Ecto neural progenitor cell (in vitro differentiated cells): Measurements from ENCODE around the gene ZFAND3.
"Not testable (repeated sequence)": the region's sequence is repeated elsewhere in the genome, so short reads cannot be mapped to it uniquely, and the experiment has no call there.

Experiments
- DNase-seq: peaks from one replicate; pipeline ENCODE4 v3.0.0-alpha.2; 2018; ENCODE audit warnings: low spot score

The ZFAND3 gene

DNA sequence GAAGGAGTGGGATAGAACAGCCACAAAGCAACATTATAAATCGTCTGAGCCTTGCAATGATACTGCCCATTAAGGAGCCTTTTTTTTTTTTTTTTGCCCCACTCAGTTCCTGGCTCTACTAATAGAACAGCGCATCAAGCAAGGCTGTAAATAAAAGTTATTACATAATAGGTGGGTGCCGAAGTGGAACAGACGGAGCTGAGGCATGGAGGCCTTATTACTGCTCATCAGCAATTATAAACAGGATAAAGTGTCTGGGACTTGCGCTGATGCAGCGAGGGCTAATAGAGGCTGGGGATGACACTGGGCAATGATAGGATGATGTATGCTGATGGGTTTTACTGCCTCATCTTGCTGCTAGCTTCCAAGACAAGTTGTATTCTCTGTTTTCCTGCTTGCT lies 272.1 kb downstream of the ZFAND3 start:
- no peak for DNase-seq

DNA sequence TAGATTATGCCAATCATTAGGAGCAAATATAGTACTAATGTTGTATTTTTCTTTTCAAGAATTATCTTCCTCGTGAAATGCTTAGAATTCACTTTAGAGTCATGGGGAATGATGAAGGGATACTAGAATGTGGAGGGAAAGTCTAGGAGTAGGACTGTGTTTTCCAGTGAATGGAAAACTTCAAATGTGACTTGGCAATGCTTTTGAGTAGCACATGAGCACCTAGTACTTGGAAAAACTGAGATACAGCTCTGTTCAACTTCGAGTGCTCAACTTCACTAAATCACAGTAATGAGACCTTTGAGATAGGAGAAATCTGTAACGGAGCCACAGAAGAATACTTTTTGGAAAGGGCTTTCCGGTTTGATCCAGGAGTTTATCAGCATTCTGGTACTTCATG lies 272.9 kb downstream of the ZFAND3 start:
- no peak for DNase-seq

DNA sequence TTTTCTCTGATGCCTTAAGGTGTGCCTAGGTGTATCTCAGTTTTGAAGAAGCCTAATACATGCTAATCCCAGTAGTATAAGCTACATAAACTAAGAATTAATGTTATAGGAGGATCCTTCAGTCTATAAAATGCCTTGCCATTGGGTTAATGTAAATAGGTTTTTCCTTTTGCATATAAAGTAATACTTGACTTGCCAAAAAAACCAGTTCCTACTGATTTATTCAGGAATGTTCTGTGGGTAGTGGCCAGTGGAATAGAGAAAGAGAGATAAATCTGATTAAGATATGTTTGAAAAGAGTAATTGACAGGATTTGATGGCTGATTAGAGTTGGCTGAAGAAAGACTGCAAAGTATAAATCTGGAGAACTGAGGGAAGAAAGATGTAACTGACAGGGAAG lies 273.4 kb downstream of the ZFAND3 start:
- no peak for DNase-seq

DNA sequence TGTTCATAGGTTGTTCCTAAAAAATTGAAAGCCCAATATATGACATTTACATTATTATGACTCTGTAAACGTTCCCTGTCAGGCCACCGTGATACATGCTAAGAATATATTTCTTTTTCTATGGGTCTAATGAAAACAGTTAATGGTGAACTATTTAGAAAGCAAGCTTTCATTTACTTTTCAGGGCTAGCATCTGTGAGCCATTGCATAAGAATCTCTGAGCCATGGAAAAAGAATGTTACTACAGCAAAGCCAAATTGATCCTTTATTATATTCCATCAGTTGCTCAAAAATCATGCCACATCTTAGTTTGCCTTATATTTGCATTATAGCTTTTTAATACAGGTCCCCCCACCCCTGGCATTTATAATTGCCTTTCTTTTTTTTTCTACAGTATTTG lies 275.5 kb downstream of the ZFAND3 start:
- DNase-seq, result no peak

DNA sequence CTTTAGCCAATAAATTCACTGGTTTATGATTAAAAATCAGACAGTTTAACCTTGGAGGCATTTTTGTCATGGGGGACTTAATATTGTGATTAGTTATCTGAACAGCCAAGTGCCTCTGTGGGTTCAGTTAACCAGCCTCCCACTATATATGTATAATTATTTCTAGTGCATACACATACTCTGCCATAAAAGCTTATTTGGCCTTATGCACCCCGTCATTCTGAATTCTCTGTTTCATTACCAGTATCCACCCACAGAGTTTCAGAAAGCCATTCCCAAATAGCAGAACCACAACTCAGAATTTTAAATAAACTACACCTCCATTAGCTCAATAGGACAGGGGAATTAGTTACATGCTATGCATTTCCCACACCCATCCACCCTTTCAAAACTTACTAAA lies 279.7 kb downstream of the ZFAND3 start:
- no peak for DNase-seq

DNA sequence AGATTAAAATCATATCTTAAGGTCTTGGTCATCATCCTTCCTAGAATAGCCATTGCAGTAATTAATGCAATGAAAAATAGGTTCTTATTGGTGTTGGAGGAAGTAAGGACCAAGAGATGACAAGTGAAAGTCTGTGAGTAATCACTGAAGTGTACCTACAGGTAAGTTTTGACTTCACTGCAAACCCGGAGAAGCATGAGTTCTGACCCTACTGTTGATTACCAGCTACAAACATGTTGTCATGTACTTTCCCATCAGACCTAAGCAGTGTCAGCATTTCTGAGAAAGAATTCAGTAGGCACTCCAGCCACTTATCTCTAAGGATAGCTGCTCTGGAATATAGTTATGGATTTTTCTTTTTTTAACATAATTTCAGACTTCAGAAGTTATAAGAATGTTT lies 280.9 kb downstream of the ZFAND3 start:
- DNase-seq, result no peak

DNA sequence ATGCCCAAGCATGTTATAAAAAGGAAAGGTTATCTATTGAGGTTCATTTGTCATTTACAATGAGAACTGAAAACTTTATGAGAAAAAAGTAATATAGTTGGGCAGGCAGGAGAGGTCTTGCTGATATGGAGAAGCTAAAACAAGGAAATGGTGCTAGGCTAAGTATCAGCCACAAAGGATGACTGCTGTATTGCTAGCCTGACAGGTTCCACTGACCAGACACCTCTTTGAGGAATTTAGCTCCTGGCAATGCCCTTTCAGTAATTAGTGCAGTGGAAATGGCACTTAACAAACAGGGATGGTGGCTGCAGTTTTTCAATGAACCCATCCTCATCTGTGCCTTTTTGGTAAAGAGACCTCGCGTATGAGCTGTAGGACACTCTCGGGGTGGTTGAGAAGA lies 284.4 kb downstream of the ZFAND3 start:
- no peak for DNase-seq

DNA sequence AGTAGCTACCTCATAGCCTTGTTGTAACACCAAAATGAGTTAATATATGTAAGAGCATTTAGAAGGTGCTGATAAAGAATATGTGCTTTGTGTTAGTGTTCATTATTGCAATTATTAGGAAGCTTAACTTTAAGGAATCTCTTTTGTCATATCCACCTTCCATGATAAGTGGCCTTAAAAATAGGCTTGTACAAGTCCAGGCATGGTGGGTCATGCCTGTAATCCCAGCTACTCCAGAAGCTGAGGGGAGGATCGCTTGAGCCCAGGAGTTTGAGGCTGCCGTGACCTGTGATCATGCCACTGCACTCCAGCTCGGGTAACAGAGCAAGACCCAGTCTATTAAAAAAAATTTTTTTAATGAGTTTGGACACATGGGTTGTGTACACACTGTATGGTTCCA lies 285.5 kb downstream of the ZFAND3 start:
- no peak for DNase-seq

DNA sequence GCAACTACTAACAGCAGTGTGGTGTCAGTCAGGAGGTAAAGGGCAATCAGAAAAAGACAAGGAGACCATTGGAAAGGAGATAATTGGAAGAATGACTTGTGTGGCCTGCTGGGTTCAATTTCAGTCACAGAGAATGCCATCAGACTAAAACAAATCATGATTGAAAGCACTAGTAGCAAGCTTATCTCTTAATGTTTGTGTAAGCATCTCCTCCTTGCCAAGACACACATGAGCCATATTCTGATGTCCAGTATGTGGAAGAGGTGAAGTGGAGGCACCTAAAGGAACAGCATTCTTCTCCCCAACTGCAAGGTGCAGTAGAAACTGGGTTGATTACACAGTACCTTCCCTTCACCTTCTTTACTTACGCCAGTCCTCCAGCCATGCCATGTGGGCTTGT lies 287.5 kb downstream of the ZFAND3 start:
- no peak for DNase-seq

DNA sequence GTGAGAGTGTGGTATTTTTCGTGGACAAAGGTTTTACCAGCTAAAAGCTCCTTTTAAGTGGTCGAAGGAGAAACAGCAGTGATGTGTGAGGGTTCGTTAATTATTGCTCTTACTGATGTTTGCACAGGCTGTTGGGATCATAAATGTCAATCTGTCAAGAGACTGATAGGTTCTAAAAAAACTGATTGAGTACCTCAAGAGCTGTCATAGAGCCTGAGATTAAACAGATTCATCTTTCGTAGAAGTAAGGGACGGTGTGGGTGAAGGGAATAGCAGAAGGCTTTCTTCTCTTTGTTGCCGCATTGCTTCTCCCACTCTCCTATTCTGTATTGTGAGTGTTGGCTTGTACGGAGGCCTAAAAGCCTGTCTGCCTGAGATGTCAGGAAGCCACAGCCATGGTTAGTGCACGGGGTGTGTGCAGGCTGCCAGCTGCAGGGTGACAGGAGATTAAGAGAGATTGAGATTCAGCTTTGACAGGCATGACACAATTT lies 291.0 kb downstream of the ZFAND3 start:
- DNase-seq, result no peak

DNA sequence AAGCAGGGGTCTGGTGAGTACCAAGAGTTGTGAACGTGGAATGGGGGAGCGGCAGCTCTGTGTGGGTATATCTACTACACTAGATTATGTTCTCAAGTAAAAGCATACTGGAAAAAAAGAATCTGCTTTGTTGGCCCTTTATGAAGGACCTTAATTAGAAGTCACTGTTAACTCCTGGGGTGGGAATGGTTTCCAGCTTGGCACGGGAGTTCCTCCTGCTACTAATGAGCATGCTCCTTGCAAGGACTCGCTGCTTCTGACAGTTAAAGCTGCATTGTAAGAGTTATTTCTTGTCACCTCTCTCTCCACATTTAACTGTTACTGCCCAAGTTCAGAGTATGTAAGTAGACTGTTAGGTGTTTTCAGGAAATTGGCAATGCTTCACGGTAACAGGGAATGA lies 292.7 kb downstream of the ZFAND3 start:
- DNase-seq, result no peak

DNA sequence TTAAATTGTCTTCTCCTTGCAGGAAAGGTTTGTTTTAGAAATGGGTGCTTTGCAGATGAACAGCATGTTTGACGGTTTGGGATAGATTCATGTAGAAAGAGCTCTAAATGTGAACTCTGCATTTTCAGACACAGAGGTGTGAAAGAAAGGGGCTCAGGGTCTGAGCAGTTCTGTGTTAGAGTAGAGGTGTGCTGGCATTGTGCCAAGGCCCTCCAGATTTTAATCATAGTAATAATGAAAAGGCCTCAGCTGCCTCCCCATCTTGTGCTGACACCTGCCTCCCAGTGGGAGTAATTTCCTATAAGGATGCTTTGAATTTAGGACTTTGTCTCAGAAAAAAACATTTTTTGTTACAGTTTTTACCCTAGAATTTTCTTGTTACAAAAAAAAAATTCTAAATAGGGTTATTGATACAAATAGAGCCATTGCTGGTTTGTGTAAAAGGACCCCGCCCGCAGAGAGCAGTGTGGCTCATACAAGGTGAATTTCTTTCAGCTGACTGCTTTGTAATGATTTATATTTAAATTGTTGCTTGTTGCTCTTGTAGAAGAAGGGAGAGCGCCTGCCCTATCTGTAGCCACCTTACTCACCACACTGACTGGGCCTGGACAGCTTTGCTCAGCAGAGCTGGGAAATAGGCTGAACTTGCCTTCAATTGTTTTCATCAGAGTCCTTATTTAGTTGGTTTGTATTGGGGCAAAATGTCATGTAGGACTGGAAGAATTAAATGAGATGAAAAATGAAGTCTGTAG lies 294.5 kb downstream of the ZFAND3 start:
- no peak for DNase-seq

DNA sequence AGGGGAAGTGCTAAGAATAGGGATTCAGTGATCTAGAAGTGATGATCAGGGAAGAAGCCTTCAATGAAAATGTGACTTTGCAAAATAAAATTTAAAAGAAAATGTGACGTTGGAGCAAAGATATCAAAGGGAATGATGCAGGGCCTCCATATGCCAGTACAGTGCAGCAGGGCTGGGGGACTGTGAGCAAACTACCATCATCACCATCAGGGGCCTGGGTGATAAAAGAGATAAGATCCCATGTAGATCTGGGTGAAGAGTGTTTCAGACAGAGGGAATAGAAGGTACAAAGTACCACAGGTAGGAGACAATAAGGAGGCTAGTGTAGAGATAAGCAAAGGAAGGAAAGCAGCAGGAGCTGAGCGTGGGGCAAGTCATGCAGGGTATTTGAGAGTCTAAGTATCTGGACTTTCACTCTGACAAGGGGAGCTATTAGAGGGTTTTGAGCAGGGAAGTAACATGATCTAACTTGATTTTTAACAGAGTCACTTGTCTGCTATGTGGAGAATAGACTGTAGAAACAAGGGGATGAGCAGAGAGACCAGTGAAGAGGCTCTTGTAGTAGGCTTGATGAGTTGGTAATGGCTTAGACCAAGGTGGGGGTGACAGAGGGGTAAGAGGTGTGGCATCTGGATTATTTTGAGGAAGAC lies 295.6 kb downstream of the ZFAND3 start:
- no peak for DNase-seq

DNA sequence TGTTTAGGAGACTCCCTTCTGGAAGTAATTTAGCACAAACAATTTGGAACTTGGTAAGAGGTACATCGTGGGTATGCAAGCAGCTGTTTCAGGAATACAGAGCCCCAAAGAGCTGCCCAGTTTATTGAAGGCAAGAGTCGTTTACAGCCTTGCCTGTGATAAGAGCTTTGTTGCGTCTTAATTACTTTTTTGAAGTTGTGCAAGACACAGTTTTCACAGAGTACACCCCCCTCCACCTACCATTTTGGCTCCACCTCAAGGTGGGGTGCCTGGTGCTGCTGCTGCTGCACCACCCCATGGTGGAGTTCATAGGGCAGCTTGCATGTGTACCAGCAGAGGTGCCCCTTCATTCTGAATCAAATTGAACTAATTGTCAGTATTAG lies 296.1 kb downstream of the ZFAND3 start:
- DNase-seq, result no peak

DNA sequence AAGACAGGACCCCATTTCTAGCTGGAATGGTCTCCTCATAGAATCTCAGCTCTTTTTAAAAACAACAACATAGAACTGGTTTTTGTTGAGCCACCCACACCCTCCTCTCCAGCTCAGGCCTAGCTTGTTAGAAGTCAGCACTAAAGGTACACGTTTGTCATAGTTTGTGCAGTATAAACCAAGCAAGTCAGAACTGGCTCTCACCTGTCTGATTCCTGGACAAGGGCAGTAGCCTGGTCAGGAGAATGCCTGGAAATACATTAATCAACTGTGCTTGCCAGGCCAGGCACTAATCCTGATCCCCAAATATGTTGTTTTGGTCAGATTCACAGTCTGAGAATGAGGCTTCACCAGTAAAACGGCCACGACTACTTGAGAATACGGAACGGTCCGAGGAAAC lies 296.7 kb downstream of the ZFAND3 start:
- DNase-seq, result no peak

DNA sequence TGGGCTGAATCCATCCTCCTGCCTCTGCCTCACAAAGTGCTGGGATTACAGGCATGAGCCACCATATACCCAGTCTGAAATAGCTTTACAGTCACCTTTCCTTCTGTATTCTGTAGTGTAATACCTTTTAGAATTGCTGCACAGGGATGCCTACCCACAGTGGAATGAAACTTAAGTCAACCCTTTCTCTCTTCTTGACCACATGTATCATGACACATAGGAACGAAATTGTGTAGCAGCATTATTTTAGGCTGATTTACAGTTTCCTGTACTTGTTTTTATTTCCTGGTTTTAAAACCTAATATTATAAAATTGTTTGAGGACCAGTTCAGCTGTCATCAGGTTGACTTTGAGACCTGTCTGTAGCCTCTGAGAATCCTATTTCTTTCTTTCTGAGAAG lies 297.8 kb downstream of the ZFAND3 start:
- DNase-seq, result no peak

DNA sequence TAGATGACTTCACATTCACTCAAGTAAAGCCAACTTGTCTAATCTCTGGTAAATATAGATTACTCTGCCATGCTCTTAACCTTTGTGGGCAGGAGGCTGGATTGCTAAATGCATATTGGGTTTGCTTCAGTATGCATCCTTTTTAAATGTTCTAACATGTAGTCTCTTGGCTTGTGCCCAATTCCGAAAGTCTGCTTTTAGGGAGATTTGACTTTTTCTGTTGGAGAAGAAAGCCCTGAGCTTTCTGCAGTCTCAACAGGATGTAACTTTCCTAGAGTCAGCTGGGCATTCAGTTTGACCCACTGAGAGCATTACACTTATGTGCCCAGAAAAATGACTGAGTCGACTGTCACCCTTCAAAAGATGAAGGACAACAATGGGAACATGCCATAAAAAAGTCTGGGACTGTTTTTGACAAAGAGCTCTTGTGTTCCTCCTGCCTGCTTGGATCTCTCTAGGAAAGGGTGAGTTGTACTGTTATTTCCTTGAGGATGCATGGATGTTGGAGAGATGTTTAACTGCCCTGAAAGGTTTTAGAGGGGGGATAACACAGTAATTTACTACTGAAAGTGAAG lies 299.4 kb downstream of the ZFAND3 start:
- no peak for DNase-seq

DNA sequence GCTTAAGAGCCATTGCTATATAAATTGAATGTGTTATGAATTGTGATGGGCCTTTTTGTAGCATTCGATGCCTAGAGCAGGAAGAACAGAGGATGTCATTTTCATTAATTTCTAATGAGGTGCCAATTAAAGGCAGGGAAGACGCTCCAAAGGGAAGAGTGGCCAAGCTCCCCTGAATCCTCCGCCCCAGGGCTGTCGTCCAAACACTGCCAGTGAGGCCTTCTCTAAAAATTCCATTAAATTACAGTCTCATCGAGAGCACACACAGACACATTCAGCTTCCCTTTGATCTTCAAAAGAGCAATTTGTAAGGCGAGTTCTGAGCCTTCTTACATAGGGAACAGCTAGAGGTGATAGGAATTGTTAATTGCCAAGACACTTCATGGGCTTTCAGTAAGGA lies 300.0 kb downstream of the ZFAND3 start:
- no peak for DNase-seq

DNA sequence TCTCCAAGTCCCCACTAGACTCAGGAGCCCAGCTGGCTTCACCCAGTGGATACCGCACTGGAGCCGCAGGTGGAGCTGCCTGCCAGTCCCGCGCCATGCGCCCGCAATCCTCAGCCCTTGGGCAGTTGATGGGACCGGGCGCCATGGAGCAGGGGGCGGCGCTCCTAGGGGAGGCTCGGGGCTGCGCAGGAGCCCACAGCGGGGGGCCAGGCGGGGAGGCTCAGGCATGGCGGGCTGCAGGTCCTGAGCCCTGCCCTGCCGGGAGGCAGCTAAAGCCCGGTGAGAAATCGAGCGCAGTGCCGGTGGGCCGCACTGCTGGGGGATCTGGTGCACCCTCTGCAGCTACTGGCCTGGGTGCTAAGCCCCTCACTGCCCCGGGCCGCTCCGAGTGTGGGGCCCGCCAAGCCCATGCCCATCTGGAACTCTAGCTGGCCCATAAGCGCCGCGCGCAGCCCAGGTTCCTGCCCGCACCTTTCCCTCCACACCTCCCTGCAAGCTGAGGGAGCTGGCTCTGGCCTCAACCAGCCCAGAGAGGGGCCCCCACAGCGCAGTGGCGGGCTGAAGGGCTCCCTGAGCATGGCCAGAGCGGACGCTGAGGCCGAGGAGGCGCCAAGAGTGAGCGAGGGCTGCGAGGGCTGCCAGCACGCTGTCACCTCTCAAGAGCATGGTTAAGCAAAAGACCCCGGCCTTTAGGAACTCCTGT lies 304.8 kb downstream of the ZFAND3 start:
- DNase-seq, result not testable (repeated sequence)

DNA sequence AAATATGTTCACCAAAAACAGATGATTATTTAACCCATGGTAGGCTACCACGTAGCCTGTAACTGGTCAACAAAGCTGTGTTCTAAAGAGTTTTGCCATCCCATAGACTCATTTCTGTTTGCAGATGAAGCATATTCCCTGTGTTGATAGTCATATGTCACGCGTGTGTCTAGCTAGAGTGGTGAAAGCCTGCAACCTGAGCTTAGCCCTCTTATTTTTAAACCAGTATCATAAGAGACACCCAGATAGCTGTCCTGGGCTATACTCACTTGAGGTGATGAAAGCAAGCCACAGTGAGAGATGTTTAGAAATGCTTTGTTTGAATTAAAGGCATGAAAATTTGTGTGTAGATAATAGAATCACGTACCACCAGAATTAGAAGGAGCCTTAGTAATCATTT lies 307.8 kb downstream of the ZFAND3 start:
- no peak for DNase-seq

DNA sequence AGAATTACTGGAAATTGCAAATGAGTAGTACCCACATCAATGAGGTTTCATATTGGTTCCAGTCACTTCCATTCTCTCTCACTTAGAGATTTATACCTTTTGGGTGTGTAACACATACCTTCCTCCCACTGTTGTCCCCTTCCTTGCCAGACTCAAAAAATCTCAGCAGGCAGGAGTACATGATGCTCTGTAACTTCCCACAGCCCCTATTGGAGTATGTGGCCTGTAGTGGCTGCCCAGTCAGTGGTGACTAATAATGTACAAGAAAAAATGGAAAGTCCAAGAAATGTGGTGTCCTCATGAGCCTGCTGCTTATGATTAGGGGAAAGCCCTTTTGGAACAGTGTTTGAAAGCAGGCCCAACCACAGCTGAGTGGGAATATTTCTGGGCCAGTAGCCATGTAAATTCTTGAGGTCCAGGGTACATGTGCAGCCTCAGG lies 312.0 kb downstream of the ZFAND3 start:
- DNase-seq, result no peak

DNA sequence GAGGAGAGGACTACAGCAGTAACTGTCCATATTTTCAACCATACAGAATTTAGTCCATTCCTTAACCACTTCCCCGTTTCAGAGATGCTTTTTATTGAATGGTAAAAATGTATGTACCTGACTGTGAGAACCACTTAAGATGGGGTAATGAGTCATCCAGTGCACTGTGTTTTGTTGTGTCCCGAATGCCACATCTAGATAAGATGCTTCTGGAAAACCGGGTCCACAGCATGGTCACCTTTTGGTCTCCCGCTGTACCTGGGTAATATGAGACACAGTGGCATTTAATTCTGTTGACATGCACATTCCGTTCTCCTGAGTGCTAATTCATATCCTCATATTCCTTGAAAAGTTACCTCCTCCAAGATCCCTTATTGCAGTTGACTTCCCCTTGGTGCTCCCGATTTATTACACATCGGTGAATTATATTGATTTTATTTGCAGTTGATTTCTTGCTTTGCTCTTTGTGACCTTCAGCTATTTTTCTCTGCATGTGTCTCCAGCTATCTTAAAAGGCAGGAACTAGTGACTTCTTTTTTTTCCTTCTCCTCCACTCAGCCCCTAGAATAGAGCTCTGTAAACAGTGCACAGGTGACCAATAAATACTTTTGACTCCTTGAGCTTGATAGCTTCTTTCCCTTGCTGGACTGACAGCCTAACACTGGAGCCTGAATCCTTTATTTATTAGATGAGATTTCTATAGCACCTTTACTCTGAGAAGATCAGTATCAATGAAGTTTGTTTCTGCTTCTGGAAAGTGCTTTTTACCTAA lies 314.6 kb downstream of the ZFAND3 start:
- no peak for DNase-seq
